CD4-positive, alpha-beta T cell treated with Interleukin-17A for 4 hours (primary cell): ENCODE data around the gene PHKG1.
"Not testable (repeated sequence)": the region's sequence is repeated elsewhere in the genome, so short reads cannot be mapped to it uniquely, and the experiment has no call there.

Experiments
- DNase-seq: peaks from one replicate; pipeline ENCODE4 v3.0.0-alpha.2; 2020; ENCODE audit warnings: mixed read lengths

The PHKG1 gene

DNA sequence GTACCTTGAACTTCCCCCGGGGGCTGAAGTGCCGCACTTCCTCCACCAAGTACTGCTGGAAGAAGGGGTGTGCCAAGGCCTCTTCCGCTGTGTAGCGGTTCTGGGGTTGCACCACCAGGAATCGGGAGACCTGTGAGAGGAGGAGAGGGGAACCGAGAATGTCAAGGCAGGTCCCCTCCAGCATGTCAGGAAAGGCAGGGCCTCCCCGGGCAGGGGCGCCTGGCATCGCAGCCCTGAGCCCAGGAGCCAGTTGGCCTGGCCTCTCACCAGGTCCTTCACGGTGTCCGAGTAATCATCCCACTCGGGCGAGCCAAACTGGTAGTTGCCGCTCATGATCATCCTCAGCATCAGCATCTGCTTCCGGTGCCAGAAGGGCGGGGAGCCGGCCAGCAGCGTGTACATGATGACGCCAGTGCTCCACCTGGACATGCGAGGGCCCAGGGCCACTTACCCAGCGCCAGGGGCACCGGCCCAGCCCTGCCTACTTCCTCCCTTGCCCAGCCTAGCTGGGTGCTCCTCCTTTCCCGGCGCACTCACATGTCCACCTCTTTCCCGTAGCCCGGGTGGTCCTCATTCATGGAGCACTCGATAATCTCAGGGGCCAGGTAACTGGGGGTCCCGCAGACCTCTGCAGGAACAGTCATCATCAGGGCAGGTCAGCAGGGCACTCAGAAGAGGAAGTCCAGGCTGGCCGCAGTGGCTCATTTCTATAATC, 11.0 kb downstream of the PHKG1 start:
- DNase-seq, result no peak

- DNase-seq, result not testable (repeated sequence)
Measured at GRCh38 chr7:56080726-56081435, 11.9 kb downstream of the PHKG1 start.

GRCh38 chr7:56079450-56080185, 13.1 kb downstream of the PHKG1 start:
- DNase-seq, result no peak

DNA sequence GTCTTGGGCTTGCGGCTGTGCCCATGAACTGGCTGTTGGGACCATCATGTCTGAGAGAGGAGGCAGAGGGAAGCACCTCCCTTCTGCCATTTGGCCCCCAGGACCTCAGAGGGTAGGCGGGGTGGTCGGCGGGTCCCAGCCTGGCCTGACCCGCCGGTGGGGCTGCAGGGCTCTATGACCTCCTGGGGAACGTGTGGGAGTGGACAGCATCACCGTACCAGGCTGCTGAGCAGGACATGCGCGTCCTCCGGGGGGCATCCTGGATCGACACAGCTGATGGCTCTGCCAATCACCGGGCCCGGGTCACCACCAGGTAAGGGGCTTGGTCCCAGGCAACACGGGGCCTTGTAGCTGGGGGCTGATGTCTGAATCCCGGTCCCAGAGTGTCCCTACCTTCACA, 14.6 kb downstream of the PHKG1 start:
- no peak for DNase-seq

DNA sequence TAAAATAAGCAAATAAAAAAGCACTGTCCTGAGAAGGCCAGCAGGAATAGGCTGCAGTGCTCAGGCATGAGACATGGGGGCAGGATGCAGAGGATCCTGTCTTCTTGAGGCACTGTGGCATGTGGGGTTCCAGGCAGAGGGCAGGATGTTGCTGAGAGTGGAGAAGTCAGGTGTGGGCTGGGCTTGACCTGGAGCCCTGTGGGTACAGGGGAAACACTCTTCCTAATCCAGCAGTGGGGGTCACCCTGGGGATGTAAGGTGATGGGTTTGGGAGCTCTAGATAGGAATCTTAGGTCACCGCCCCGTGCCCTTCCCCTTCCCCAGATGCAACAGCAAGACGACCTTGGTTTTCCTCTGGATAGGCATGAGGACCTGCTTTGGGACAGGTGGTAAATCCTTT, 15.1 kb downstream of the PHKG1 start:
- no peak for DNase-seq

- peak; percentile 70 for DNase-seq
Measured at GRCh38 chr7:56074371-56074791, 18.4 kb downstream of the PHKG1 start.

DNA sequence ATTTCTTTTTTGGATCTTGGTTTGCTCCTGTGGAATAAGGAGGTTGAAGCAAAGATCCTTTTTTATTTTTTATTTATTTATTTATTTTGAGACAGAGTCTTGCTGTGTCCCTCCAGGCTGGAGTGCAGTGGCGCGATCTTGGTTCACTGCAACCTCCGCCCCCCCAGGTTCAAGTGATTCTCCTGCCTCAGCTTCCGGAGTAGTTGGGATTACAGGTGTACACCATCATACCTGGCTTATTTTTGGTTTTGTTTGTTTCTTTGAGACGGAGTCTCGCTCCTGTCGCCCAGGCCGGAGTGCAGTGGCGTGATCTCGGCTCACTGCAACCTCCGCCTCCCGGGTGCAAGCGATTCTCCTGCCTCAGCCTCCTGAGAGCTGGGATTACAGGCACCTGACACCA, 26.4 kb downstream of the PHKG1 start:
- DNase-seq, result not testable (repeated sequence)

DNA sequence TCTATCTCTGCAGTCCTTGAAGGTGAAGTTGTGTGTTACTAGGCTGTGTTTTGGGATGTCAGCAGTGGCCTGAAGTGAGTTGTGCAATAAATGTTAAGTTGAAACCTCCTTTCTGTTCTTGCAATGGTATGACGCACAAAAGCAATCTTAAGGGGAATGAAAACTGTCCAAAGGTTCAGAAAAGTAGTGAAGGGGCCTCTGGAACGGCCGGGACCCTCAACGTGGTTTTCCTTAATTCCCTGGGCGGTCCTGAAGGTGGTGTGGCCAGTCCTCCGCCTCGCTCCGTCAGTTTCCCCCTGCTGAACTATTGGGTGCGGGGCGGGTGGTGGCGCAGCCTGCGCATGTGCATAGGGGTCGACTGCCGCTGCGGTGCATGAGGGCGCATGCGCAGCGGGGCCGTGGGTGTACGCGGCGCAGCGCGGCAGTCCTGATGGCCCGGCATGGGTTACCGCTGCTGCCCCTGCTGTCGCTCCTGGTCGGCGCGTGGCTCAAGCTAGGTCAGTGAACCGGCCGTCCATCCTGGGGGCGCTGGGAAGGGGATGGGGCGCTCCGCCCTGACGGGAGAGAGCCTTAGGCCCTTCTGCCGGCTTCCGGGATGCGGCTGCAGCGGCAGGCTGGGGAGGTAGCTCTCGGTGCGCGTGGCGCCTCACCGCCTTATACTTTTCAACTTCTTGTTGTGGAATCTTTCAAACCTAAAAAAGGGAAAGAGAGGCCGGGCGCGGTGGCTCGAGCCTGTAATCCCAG, 28.7 kb downstream of the PHKG1 start, which contains the start of gene SUMF2:
TSS of gene SUMF2 (plus strand) at position 405 of the 744 bp plus-strand sequence. CDS start at position 431, 26 bp downstream.
- peak; percentile 94 for DNase-seq

DNA sequence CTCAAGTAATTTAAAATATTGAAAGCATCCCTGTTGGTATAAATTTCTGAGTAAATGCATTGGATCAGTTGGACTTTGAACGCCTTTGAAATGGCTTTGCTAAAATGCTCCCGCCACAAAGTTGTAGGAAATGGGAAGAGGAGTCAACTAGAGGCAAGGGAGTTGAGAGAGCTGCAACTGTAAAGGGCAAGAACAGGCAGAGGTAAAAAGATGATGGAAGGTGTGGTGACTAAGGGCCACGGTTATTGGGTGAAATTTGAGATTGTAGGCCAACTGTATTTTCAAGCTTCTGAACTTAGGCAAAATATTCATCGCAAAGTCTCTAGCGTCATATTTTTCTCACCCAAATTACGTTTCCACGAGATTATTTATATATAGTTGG, 29.3 kb downstream of the PHKG1 start:
- DNase-seq, result no peak

DNA sequence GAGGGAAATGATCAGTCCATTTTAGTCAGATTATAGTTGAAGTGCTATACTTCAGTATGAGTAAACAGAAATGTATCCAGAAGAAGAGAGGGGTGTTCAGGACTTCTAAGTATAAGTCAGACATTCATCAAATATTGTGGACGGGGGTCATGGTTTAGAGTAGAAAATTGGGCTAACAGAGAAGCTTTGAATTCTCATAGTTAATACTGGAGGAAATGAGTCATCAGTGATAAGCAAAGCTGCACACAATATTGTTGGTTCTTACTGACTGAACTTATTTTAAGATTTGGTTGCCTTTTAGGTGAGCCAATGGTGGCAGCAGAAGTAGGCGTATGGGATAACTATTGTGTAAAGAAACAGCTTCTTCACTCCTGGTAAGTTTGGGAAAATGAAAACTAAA, 30.4 kb downstream of the PHKG1 start:
- DNase-seq, result no peak

- no peak for DNase-seq
Measured at GRCh38 chr7:56053993-56054392, 38.8 kb downstream of the PHKG1 start.

DNA sequence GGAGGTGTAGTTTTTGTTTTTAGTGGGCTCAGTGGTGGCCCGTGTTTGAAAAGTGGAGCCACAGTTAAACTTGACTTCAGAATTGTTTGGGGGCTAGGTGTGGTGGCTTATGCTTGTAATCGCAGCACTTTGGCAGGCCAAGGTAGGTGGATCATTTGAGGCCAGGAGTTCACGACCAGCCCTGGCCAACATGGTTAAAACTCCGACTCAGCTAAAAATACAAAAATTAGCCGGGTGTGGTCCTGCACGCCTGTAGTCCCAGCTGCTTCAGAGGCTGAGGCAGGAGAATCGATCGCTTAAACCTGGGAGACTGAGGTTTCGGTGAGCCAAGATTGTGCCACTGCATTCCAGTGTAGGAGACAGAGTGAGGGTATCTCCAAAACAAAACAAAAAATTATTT, 39.4 kb downstream of the PHKG1 start:
- DNase-seq, result no peak

GRCh38 chr7:56051339-56052191, 41.2 kb downstream of the PHKG1 start, which contains the start of the genes CCT6A and PSPH:
Gene CCT6A (plus strand): TSS chr7:56051765. CDS start chr7:56051849, 84 bp downstream.
Gene PSPH (minus strand): TSS chr7:56051444. CDS start chr7:56021212, 30,232 bp downstream.
- peak; percentile 92 for DNase-seq

GRCh38 chr7:56051053-56051338, 41.8 kb downstream of the PHKG1 start:
- no peak for DNase-seq

- not testable (repeated sequence) for DNase-seq
Measured at GRCh38 chr7:56048763-56049162, 44.0 kb downstream of the PHKG1 start.

DNA sequence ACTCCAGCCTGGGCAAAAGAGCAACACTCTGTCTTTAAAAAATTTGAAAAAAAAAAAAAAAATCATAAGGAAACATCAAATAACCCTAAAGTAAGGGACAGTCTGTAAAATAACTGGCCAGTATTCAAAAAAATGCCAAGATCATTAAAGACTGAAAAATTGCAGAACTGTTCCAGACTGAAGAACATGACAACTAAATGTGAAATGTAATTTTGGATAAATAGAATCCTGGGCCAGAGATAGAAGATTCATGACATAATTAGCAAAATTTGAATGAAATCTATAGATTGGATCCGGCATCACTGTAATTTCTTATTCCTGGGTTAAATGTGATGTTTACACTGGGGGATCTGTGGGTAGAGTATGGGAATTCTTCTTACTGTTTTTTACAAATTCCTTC, 44.5 kb downstream of the PHKG1 start:
- no peak for DNase-seq

DNA sequence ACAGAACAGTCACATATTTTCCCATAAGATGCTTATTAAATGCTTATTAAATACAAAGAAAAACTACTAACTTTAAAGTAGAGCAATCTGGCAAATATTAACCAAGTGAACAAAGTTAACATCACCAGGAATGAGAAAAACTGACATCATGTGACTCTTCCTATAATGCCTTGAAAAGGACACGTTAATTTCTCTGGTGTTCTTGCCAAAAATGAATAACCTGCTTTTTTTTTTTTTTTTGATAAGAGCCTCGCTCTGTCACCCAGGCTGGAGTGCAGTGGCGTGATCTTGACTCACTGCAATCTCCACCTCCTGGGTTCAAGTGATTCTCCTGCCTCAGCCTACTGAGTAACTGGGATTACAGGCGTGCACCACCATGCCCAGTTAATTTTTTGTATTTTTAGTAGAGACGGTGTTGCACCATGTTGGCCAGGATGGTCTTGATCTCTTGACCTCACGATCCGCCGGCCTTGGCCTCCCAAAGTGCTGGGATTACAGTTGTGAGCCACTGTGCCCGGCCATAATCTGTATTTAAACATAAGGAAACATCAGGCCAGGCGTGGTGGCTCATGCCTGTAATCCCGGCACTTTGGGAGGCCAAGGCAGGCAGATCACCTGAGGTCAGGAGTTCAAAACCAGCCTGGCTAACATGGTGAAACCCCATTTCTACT, 45.2 kb downstream of the PHKG1 start:
- not testable (repeated sequence) for DNase-seq

- DNase-seq, result no peak
Measured at GRCh38 chr7:56046721-56047445, 45.9 kb downstream of the PHKG1 start.

DNA sequence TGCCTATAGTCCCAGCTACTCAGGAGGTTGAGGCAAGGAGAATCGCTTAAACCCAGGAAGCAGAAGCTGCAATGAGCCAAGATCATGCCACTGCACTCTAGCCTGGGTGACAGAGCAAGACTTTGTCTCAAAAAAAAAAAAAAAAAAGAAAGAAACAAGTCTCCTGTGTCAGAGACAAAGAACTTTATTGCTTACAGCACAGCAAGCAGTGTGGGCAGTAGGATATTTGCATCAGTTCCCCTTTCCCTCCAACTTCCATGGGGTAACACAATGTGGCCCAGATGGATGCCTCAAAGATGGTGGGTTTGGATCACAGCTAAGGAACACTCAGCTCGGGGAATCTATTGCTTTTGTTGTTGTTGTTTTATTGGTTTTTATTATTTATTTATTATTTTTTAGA, 47.0 kb downstream of the PHKG1 start:
- not testable (repeated sequence) for DNase-seq

DNA sequence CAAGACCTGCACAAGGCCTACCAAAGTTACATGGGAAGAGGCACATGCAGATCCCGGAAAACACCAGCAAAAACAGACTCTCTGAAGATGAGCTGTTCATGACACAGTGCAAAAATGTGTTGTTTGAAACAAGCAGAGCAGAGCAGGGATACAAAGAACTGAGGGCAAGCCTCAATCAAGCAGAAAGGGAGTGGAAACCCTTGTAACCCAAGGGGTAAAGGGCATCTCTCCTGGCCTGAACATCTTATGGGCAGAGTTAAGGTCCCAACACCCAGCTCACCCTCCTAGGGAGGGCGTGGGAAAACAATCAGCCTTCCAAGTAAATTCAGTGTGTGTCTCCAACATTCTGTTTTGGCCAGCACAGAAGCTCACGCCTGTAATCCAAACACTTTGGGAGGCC, 52.0 kb downstream of the PHKG1 start:
- DNase-seq, result no peak
